Measurements from ENCODE around the gene PDCD1.

GRCh38 chr2:241812730-241813643, 45.7 kb downstream of the PDCD1 start:
- no peak for TF ChIP-seq EZH2 (IDR thresholded peaks at IDR 0.05; ENCODE audit: insufficient read depth, poor library complexity, severe bottlenecking)
- TF ChIP-seq EZH2phosphoT487 (IDR thresholded peaks at IDR 0.05; ENCODE audit: insufficient read depth, low read depth), result no peak
